Hypothalamus (tissue), 51 donors: ENCODE measurements around the gene NET1.
"Not testable (repeated sequence)": the region's sequence is repeated elsewhere in the genome, so short reads cannot be mapped to it uniquely, and the experiment has no call there.

Experiments
- DNase-seq, 51 donors: peaks; one replicate each; lab custom pipeline; 2025; lab: John Stamatoyannopoulos, UW

NET1 gene

DNA sequence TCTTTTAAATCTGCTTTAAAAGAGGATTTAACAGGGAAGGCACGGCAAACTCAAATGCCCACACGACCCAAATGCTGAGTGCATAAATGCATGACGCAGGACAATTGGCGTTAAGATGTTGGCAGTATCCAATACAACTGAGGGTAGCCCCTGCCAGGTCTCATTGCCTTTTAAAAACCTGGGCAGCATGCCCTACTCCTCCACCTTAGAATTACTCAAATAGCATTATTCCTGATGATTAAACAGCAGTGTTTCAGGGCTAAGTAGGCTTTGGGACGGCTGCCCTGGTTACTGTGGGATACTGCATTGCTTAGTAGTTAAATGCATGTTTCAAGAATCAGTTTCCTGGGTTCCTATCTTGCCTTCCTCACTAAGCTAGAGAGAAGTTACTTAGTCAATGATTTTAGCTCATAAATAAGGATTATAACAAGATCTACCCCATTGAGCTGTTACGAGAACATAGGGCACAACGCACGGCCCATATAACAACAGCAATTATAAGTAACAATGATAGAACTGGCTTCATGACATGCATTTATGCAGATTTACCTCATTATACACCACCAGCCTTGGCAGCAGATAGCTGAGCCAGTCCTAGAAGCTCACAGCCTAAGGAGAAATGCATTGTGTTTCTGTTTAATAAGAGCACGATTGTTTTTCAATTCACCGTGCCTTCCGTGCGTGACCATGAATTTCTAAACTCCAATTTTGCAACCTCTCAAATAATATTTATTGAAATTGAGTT is 15.6 kb upstream of the NET1 start:
- peak in 31 of 51 donors; percentile 2 to 83 (median 51) for DNase-seq

DNA sequence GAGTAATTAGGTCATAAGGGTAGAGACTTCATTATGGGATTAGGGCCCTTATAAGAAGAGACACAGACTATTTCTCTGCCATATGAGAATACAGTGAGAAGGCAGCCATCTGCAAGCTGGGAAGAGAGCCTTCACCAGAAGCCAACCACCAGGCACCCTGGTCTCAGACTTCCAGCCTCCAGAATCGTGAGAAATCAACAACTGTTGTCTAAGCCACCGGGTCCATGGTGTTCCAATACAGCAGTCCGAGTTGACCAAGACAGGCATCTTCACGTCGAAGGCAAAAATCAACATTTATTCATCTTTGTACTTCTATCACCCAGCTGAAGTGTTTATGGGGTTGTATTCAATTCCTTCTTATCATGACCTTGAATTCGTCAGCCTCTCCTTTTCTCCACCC is 13.0 kb upstream of the NET1 start:
- no peak for DNase-seq

DNA sequence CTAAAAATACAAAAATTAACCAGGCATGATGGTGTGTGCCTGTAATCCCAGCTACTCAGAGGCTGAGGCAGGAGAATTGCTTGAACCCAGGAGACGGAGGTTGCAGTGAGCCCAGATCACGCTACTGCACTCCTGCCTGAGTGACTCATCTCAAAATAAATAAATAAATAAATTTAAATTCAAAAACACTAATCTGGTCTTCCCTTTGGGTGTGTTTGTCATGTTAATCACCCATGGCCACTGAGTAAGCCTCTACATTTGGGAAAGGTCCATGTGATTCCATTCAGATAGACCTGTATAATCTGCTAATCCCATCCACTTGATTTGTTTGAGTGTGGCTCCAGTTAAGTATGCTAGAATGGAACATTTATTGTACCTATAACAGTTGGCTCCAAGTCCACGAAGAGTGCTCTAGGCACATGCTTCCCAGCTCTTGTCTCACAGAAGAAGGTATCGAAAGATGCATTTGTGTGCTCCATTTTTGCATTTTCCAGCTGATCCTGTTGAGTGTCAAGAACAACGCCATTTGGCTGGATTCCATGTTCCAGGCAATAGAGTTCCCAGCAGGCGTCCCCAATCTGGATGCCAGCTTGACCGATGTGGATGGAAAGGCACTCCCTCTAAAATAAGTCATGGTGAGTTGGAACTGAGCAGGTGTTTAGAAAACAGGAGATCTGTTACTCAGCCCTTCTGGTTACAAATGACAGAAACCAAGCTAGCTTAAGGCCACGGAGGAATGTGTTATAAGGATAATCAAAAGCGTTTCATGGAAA is 11.7 kb upstream of the NET1 start:
- DNase-seq, result no peak

DNA sequence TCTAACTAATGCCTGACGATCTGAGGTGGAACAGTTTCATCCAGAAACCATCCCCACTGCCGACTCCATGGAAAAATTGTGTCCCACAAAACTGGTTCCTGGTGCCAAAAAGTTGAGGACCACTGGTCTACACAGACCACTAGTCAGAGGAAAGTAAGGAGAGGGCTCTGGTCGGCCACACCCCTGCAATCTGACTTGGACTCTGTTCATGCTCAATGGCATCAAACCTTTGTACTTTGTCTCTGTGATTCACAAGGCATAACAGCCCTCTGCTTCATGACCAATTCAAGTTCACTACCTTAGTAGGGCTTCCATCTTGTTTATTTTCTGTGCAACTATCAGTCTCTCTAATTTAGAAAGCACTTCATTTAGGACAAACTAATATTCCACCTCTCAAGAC is 9.6 kb upstream of the NET1 start:
- no peak for DNase-seq

DNA sequence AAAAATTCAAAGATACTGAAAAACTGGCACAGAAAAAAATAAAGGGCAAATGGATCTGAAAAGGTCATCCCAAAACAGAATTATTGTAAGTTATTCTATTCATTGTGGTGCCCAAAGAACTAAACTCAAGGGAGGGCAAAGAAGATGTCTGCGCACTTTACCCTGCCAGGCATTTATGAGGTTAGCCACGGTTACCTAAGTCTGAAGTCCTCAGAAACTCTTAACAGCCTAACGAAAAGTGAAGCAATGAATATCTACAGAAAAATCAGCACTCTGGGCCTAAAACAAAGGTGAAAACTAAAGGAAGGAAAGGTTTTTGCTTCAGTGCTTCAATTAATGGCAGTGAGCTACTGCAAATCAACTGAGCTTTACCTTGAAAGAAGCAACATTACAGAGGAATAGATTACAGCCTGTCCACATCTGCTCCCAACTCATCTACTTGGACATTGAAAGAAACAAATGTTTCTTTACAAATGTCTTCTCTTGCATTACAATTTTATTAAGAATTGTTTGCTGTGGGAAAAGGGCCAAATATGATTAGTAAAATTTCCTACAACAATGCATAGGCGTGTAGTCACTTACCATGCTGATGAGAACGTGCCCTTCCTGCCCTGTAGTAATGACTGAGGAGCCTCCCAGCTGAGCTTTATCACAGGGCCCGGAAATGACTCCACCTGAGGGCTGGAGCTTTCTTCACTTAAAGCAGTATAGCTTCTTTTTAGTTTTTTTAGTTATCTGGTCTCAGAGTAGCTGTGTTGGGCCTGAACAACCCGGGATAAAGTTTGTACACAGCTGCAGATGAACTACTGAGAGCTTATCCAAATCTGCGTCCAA is 7.9 kb upstream of the NET1 start, which contains the start of gene TUBAL3:
TSS of gene TUBAL3 (minus strand) at position 621 of the 834 bp plus-strand sequence. CDS start at position 585, 36 bp downstream.
- DNase-seq, result no peak

DNA sequence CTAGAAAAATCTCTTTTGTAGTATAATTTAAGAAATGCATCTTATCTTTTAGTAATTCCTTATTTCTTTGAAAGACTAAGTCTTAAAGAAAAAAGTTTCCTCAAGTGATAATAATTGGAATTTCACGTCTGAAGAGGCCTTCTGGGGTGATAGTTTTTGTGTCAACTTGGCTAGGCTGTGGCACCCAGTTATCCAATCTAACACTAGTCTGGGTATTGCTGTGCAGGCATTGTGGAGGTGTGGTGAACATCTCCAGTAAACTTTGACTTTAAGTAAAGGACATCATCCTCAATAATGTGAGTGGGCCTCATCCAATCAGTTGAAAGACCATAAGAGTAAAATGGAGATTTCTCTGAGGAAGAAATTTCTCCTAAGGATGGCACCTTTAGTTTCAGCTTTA is 5.4 kb upstream of the NET1 start:
- no peak for DNase-seq

DNA sequence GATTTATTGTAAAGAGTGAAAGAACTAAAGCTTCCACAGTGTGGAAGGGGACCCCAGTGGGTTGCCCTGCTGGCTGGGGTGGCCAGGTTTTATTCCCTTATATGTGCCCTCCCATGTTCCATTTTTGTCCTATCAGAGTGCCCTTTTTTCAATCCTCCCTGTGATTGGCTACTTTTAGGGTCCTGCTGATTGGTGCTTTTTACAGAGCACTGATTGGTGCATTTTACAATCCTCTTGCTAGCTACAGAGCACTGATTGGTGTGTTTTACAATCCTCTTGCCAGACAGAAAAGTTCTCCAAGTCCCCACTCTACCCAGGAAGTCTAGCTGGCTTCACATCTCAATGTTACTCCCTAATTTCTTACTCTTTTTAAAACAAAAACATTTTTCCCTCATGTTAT is 1.6 kb upstream of the NET1 start:
- DNase-seq, result not testable (repeated sequence)

DNA sequence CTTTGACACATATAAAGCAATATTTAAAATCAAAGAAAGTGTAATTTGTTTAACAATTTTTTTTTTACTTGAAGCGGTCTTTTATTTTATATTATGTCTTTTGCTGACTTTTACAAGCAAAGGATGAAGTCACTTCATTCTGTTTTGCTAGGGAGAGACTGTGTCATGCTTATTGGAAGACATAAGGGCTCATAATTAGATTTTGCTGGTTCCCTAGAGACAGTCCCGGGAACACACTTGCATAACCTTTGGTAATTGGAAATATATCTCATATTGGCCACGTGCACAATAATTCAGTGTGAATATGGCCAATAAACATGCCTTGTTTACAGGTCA is 448 bp upstream of the NET1 start:
- DNase-seq, result no peak

DNA sequence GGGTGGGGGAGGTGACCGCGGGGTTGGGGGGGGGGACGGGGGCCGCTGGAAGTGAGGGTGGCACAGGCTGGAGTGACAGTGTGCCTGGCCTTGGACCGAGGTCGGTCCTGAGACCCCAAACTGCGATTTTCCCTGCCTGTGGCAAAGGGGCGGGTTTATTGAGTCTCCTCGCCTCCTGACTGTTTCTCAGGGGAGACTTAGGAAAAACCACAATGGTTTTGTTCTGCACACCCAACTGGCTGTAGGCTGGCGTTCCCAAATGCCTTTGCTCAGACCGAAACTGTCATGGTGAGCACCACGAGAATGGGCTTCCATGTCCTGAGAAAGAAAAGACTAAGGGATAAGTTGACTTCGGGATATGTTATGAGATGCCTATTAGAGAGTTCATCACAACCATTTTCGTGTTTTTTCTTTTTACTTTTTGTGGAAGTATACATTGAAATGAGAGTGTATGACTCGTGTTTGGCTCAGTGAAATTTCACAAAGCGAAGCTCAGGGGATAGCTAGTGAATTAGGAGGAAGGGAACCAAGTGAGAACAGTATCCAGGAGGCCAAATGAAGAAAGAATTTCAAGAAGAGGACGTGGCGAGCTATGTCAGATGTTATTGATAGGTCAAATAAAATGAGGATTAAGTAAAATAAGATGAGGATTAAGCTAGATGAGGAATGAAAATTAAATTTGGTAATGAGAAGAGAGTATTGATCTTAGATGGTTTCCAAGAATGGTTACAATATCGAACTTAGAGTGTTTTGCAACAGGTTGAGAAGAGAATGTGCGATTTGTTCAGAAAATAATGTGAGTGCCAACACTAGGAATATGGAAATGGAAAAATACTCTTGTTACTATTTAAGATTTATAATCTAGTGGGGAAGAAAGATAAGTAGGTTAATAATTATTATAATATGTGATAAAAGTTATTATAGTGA is 918 bp downstream of the NET1 start:
- DNase-seq, result peak in 5 of 51 donors; percentile 23 to 57 (median 32)

DNA sequence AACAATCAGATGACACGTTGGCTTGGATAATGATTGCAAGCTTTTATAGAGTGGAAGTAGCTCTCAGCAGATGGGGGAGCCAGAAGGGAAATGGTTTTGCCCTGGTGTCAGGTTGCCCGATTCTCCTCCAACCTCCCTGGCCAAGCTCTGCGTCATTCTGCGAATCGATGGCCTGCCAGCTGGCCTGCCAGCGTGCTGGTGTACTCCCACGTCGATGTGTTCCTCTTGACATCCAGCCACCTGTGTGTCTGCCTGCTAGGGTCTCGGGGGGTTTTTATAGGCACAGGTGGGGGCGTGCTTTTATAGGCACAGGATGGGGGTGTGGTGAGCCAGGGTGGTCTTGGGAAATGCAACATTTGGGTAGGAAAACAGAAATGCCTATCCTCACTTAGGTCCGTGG is 4.6 kb downstream of the NET1 start:
- DNase-seq, result no peak

DNA sequence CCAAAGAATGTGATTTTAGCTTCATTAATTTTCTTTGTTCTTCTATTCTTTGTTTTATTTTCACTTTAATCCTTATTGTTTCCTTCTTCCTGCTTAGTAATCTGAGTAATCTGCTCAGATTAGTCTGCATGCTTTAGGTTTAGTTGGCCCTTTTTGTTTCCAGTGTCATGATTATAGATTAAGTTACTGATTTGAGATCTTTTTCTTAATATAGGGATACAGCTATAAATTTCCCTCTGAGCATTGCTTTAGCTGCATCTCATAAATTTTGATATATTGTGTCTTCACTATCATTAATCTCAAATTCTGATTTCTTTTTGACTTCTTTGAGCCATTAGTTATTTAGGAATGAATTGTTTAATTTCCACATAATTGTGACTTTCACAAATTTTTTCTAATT is 6.2 kb downstream of the NET1 start:
- no peak for DNase-seq

DNA sequence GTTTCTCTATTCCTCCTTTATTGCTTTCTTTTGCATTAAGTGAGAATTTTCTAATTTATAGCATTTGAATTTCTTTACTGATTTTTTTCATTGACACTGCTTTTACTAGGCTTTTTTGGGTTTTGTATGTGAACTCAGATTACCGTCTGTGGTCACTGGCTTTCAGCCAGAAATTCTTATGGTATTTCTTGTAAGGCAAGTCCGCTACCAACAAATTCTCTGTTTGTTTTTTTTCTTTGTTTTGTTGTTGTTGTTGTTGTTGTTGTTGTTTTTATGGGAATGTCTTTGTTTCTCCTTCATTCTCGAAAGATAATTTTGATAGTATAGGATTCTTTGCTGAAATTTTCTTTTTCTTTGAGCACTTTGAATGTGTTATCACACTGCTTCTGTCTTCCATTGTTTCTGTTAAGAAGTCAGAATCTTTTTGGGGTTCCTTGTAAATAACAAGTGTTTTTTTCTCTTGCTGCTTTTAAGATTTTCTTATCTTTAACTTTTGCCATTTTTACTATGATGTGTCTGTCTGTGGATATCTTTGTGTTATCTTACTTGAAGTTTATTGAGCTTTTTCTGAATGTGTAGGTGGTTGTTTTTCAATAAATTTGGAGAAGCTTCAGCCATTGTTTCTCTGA is 7.2 kb downstream of the NET1 start:
- no peak for DNase-seq

DNA sequence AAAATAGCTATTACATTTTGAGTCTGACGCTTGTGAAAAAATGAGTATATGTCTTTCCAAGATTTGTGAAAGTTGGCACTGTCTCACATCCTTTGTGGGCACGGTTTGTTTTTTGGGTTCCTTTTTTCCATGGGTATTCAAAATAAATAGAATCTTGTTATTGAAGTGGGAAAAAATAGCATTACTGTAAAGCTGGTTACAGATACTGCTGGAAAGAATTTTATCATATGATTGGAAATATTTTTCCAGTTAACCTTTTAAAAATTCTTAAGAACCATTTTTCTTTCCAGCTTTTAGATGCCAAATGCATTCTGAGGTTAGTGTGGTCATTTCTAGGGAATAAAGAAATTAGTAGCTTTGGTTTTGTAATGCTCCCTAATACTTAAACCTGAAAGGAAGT is 11.4 kb downstream of the NET1 start:
- no peak for DNase-seq

DNA sequence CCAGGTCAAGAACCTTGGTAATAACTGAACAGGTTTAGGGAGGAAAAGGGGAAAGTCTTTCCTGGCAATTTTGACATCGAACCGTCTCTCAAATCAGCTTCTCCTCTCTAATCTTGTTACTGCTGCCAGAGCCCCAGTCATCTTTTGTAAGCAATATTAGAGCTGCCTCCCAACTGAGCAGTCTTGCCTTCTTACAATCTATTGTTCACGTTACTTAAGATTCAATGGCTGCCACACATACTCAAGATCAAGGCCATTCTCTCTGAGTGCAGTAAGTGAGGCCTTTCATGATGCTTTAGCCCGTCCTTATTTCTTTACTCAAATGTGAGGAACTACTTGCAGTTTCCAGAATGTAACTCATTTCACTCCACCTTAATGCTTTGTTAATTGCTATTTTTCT is 12.4 kb downstream of the NET1 start:
- no peak for DNase-seq

DNA sequence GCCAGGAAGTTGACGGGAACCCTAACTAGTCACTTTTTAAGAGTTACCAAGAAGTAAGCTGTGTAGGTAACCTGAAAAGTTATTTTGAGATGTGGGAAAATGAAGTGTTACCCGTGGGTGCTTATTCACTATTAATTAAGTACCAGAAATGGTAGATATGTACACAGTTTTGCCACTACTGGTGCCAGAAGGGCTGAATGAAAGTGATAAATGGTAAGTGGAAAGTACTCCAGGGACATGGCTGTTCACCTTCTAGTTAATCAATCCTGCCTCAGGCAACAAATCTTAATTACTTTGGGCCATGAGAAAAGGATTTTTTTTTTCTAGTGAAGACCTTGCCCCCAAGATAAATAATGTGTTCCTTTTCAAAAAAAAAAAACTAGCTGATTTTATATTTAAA is 15.8 kb downstream of the NET1 start:
- DNase-seq, result no peak

DNA sequence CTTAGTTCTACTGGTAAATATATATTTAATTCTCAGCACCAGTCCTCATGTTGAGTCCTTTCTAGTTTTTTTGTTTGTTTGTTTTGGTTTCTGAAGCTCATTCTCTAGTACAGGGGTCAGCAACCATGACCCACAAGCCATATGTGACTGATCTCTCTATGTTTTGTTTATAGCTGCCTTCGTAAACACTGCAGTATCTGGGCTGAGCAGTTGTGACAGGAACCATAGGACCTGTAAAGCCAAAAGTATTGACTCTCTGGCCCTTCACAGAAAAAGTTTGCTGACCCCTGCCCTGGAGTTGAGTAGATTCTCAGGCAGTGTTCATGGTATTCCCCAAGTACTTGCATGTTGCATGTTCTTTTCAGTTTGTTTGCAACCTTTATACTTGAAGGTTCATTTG is 20.8 kb downstream of the NET1 start:
- DNase-seq, result no peak

DNA sequence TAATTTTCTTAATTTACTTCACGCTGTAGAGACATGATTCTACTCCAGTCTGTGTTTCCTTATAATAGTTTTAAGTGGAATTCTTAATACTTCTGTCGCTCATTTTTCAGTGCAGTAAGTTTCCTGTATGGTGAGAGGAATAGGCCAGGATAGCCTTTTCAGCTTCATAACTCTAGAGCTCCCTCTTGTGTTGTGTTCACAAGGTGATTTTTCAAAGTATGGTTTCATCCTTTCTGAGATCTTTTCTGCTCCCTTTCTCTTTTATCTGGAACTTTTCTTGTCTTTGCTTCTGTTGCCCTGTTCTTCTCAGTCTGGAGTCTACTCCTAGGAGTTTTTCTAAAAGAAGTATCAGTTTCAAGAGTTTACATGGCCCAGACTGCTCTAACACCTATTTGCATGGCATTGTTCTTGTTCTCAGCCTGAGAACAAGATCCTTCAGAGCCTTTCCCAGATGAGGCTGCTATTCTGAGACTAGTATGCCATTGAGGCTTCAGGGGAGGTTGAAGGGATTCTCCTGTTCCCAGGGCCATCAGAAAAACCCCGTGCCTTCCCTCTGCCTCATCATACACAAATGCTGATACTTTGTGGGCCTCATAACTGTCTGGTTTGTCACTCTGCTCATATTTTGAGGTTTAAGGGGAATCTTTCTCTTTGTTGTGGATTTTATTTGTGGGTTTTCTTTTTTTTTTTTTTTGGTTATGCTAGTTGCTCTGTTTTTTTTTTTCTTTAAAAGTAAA is 21.8 kb downstream of the NET1 start:
- peak in 1 of 51 donors; percentile 10 for DNase-seq

DNA sequence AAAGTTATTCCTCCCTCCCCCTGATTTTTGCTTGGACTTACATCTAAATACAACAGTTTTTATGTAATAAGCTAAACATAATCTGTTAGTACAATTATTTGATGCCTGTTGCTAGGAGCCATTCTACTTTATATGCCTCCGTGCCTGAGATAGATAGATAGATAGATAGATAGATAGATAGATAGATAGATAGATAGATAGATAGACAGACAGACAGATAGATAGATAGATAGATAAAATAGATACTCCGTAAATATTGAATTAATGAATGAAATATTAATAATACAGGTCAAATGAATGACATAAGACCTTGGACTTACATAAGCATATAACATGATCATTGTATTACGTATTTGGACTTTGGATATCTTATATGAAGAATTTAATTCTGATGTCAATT is 23.0 kb downstream of the NET1 start:
- no peak for DNase-seq

DNA sequence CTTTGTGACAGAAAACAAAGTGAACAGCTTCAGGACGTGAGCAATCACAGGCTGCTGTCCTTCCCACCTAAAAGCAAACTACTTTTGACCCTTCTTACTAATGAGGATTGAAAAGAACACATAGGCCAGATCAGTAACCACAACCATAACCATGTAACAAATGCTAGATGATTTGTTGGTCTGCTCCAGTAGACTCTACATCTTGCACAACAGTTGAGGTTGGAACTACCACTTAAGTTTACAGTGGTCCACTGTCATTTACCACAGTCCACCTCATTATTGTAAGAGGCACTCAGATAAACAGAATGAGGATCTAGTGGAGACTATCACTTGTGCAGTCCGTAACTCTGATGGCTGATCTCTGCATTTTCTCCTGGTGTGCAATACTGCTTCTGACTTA is 27.8 kb downstream of the NET1 start:
- no peak for DNase-seq
